ENCODE data around the gene EGFLAM. TPM values are rescaled to one million over a fixed set of nuclear protein-coding genes. Genes with fewer than 3 reads are reported as not detected.
A peak's percentile ranks its signal among the peaks of the same experiment; 100 is the strongest.

EGFLAM gene
- total and polyA plus RNA-seq, 3 donors from 2014 or later, result 12.0 to 38.8 (median 15.2) TPM

DNA sequence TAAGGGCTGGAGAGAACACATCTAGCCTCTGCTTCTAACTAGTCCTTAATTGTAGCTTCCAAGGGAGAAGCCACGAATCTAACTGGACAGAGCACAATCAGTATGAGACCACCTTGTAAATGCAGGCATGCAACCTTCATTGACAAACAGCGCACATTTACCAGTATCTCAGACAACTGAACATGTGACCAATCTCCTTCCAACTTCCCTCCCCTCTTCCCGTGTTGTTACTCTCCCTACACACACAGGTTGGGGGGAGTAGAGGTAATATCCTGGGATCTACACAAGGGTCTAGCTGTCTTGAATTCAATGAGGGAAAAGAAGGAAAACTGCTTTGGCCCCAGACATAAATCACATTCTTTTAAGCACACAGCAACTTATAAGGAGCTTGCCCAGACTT is 220.5 kb downstream of the EGFLAM start:
- 44 to 71% methylated on average over 3 of the region's 3 CpGs for WGBS, 2 donors
- no peak overlapping the region for H3K4me3 ChIP-seq
- no peak for DNase-seq
- peaks cover 13% of the 10 kb centered on the region for H3K4me1 ChIP-seq
- intact Hi-C loops (cut with DNase I; ENCODE audit: low total_unique reads), result no loop called here
- peak overlapping the region; percentile 42 to 62 for H3K27ac ChIP-seq
- TF ChIP-seq CTCF (IDR thresholded peaks at IDR 0.05), result no peak
- no peak for TF ChIP-seq POLR2A (IDR thresholded peaks at IDR 0.05)
- no peaks in the 10 kb centered on the region for H3K9me3 ChIP-seq
- H3K36me3 ChIP-seq (ENCODE audit: low read depth, missing control alignments), result no peaks in the 10 kb centered on the region
- H3K27me3 ChIP-seq, result peaks cover 2% of the 10 kb centered on the region

DNA sequence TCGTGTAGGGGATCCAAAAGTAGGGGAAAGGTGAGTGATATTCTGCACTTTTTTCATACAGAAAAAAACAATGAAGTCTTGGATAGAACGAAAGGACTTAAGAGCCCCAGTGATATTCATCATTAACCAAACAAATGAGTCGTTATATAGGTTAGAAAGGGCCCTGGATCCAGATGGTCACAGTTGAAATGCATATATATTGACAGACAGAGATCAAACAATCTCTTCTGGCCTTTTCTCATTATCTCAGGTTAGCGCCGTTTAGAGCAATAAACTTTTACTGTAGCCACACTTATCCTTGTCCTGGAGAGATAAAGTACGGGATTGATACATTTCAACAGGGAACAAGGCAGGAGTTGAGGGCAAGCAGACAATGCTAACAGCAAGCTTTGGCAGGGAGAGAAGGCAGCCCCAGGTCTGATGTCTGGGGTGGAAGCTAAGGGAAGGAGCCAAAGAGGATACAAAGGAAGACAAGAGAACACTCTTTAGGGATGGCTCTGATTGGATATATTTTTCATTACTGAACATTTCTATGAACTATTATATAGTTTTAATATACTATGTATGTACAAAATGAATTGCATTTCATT is 221.1 kb downstream of the EGFLAM start:
- DNase-seq, result peak; percentile 66
- H3K27me3 ChIP-seq, result peaks cover 2% of the 10 kb centered on the region
- TF ChIP-seq POLR2A (IDR thresholded peaks at IDR 0.05) (no peak), CTCF (IDR thresholded peaks at IDR 0.05) (no peak)
- peak overlapping the region; percentile 42 to 62 for H3K27ac ChIP-seq
- H3K36me3 ChIP-seq (ENCODE audit: low read depth, missing control alignments), result no peaks in the 10 kb centered on the region
- no peaks in the 10 kb centered on the region for H3K9me3 ChIP-seq
- WGBS, 2 donors, result 47 to 48% methylated on average over 6 of the region's 6 CpGs
- peaks cover 13% of the 10 kb centered on the region for H3K4me1 ChIP-seq
- no peak overlapping the region for H3K4me3 ChIP-seq
- intact Hi-C loops (cut with DNase I; ENCODE audit: low total_unique reads), result no loop called here

GRCh38 chr5:38483805-38484398 is 225.5 kb downstream of the EGFLAM start:
- H3K9me3 ChIP-seq, result no peaks in the 10 kb centered on the region
- no peak overlapping the region for H3K4me3 ChIP-seq
- no peak for TF ChIP-seq CTCF (IDR thresholded peaks at IDR 0.05)
- TF ChIP-seq POLR2A (IDR thresholded peaks at IDR 0.05), result no peak
- DNase-seq, result no peak
- H3K36me3 ChIP-seq (ENCODE audit: low read depth, missing control alignments), result no peaks in the 10 kb centered on the region
- no peak overlapping the region for H3K27ac ChIP-seq
- intact Hi-C loops (cut with DNase I; ENCODE audit: low total_unique reads), result no loop called here
- peaks cover 6% of the 10 kb centered on the region for H3K4me1 ChIP-seq
- H3K27me3 ChIP-seq, result no peaks in the 10 kb centered on the region
- 95 to 97% methylated on average over 10 of the region's 10 CpGs for WGBS, 2 donors

DNA sequence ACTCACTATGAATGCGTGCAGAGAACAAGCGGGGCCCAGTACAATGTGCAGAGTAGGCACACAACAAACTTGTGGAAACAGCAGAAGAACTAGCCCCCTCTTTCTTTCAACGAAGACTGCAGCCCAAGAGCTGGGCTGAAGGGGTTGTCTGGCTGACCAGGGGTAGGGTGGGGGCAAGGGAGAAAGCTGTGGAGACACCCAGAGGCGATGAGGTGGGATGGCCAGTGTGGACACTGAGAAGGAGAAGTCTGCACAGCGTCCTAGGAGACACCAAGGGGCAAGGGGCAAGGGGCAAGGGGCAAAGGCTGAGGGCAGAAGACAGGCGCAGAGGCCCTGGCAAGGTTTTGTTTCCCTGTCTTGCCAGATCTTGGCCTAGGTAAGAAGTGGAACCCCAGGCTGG is 235.8 kb downstream of the EGFLAM start:
- TF ChIP-seq POLR2A (IDR thresholded peaks at IDR 0.05) (no peak), CTCF (IDR thresholded peaks at IDR 0.05) (no peak)
- no peaks in the 10 kb centered on the region for H3K4me1 ChIP-seq
- no peaks in the 10 kb centered on the region for H3K36me3 ChIP-seq (ENCODE audit: low read depth, missing control alignments)
- no peaks in the 10 kb centered on the region for H3K9me3 ChIP-seq
- no peak overlapping the region for H3K4me3 ChIP-seq
- intact Hi-C loops (cut with DNase I; ENCODE audit: low total_unique reads), result no loop called here
- WGBS, 2 donors, result 87 to 91% methylated on average over 6 of the region's 6 CpGs
- no peak for DNase-seq
- H3K27me3 ChIP-seq, result no peaks in the 10 kb centered on the region
- H3K27ac ChIP-seq, result no peak overlapping the region

GRCh38 chr5:38494763-38495162 is 236.4 kb downstream of the EGFLAM start:
- no peak overlapping the region for H3K4me3 ChIP-seq
- no peak overlapping the region for H3K27ac ChIP-seq
- no peak for TF ChIP-seq CTCF (IDR thresholded peaks at IDR 0.05)
- no peak for TF ChIP-seq POLR2A (IDR thresholded peaks at IDR 0.05)
- intact Hi-C loops (cut with DNase I; ENCODE audit: low total_unique reads), result no loop called here
- DNase-seq, result no peak
- H3K36me3 ChIP-seq (ENCODE audit: low read depth, missing control alignments), result no peaks in the 10 kb centered on the region
- 63 to 75% methylated on average over 7 of the region's 7 CpGs for WGBS, 2 donors
- no peaks in the 10 kb centered on the region for H3K4me1 ChIP-seq
- H3K9me3 ChIP-seq, result no peaks in the 10 kb centered on the region
- H3K27me3 ChIP-seq, result no peaks in the 10 kb centered on the region

Measured in testis (tissue), 3 donors.